OCI-LY7 (cell line): ENCODE data around the gene ZBTB47. TPM values are rescaled to one million over a fixed set of nuclear protein-coding genes. Genes with fewer than 3 reads are reported as not detected.

Experiments used
- BruUV-seq: library from RNA; stranded (reverse); fragments of 400-500 nt; replicated peaks from 2 replicates; lab custom pipeline; 2021; lab: Mats Ljungman, UMichigan
- CTCF ChIA-PET: fragments of 300-600 bp; sonication (Branson Sonifier 250); formaldehyde crosslinking; loops from one replicate; lab custom pipeline; 2022; ENCODE audit warnings: antibody characterized with exemption; ENCODE audit not compliant: unreplicated experiment; lab: Charles Lee
- POLR2A ChIA-PET: fragments of 300-600 bp; sonication (Branson Sonifier 250); formaldehyde crosslinking; loops from one replicate; lab custom pipeline; 2022; ENCODE audit warnings: antibody characterized with exemption; lab: Charles Lee
- DNase-seq: peaks from one replicate; pipeline ENCODE4 v3.0.0-alpha.2; 2015; ENCODE audit warnings: low spot score
- H2AFZ ChIP-seq: fragments of 200-600 bp; sonication (generic), shearing (Covaris generic); 2 replicates; pipeline ENCODE4 v1.6.1; 2014; ENCODE audit warnings: mild to moderate bottlenecking, antibody characterized with exemption, low read length, moderate library complexity
- H3K27ac ChIP-seq: fragments of 200-600 bp; sonication (generic); 2 replicates; pipeline ENCODE4 v1.5.1; 2014; ENCODE audit warnings: mixed run types, low read depth, mild to moderate bottlenecking, moderate library complexity, low read length, inconsistent platforms; ENCODE audit not compliant: poor library complexity, severe bottlenecking
- H3K36me3 ChIP-seq: fragments of 200-600 bp; sonication (generic); 2 replicates; pipeline ENCODE4 v1.6.1; 2014; ENCODE audit warnings: mild to moderate bottlenecking, antibody characterized with exemption, low read length, moderate library complexity, mixed read lengths; ENCODE audit not compliant: insufficient read depth
- H3K4me1 ChIP-seq: fragments of 200-600 bp; sonication (generic); 2 replicates; pipeline ENCODE4 v1.5.1; 2014; ENCODE audit warnings: mild to moderate bottlenecking, low read length; ENCODE audit not compliant: insufficient read depth, poor library complexity, severe bottlenecking
- H3K4me2 ChIP-seq: fragments of 200-600 bp; sonication (generic); 2 replicates; pipeline ENCODE4 v1.6.1; 2014; ENCODE audit warnings: mild to moderate bottlenecking, low read length
- H3K4me3 ChIP-seq: fragments of 200-600 bp; sonication (generic); 2 replicates; pipeline ENCODE4 v1.5.1; 2014; ENCODE audit warnings: mild to moderate bottlenecking, low read depth, low read length; ENCODE audit not compliant: poor library complexity, severe bottlenecking
- H3K79me2 ChIP-seq: fragments of 200-600 bp; sonication (generic); 2 replicates; pipeline ENCODE4 v1.6.1; 2016; ENCODE audit warnings: low read depth, mild to moderate bottlenecking, low read length, moderate library complexity, mixed read lengths; ENCODE audit not compliant: insufficient read depth
- H3K9me2 ChIP-seq: fragments of 200-600 bp; sonication (generic); 2 replicates; pipeline ENCODE4 v1.6.1; 2016; ENCODE audit warnings: mild to moderate bottlenecking, low read length, mixed read lengths; ENCODE audit not compliant: insufficient read depth
- H3K9me3 ChIP-seq: fragments of 200-600 bp; sonication (generic); 2 replicates; pipeline ENCODE4 v1.6.1; 2014; ENCODE audit warnings: mild to moderate bottlenecking, mixed run types, low read length, mixed read lengths
- H4K20me1 ChIP-seq: fragments of 200-600 bp; sonication (generic); 2 replicates; pipeline ENCODE4 v1.6.1; 2014; ENCODE audit warnings: mild to moderate bottlenecking, antibody characterized with exemption, low read length, moderate library complexity, mixed read lengths; ENCODE audit not compliant: insufficient read depth
- EZH2phosphoT487 ChIP-seq: fragments of 200-600 bp; sonication (generic); IDR thresholded peaks from 2 replicates; pipeline ENCODE4 v1.6.1; 2018; ENCODE audit warnings: low read depth, borderline replicate concordance, mild to moderate bottlenecking, mixed run types, antibody characterized with exemption, low read length, moderate library complexity, mixed read lengths
- intact Hi-C: fragments of 100-400 bp; cut with micrococcal nuclease; formaldehyde crosslinking; loops from one replicate; pipeline ENCODE4 v1.10.0; 2022; ENCODE audit not compliant: unreplicated experiment
- total RNA-seq, 2 experiments: library from RNA; depleted of rRNA in 1 of 2; stranded (reverse); fragments of >200 nt in 1 of 2; shearing (Covaris generic) in 1 of 2; gene quantifications; 2 replicates each; pipeline ENCODE4 v1.2.3, GENCODE V29; 2014 to 2022
- TF ChIP-seq, protein P1 (sequence below): fragments of 200-600 bp; sonication (generic); conservative IDR thresholded peaks from 2 replicates; pipeline ENCODE4 v1.5.1; 2014; ENCODE audit warnings: mild to moderate bottlenecking, antibody characterized with exemption, low read length, moderate library complexity, mixed read lengths

Gene ZBTB47
- total RNA-seq, 2 experiments from 2014 or later = 0.09 TPM; not detected in 1

GRCh38 chr3:42661593-42662022, 8.1 kb downstream of the ZBTB47 start:
- no peak overlapping the region for H2AFZ ChIP-seq
- no peaks in the 10 kb centered on the region for H4K20me1 ChIP-seq
- H3K4me1 ChIP-seq = no peaks in the 10 kb centered on the region
- TF ChIP-seq EZH2phosphoT487 = no peak
- TF ChIP-seq, protein P1, sequence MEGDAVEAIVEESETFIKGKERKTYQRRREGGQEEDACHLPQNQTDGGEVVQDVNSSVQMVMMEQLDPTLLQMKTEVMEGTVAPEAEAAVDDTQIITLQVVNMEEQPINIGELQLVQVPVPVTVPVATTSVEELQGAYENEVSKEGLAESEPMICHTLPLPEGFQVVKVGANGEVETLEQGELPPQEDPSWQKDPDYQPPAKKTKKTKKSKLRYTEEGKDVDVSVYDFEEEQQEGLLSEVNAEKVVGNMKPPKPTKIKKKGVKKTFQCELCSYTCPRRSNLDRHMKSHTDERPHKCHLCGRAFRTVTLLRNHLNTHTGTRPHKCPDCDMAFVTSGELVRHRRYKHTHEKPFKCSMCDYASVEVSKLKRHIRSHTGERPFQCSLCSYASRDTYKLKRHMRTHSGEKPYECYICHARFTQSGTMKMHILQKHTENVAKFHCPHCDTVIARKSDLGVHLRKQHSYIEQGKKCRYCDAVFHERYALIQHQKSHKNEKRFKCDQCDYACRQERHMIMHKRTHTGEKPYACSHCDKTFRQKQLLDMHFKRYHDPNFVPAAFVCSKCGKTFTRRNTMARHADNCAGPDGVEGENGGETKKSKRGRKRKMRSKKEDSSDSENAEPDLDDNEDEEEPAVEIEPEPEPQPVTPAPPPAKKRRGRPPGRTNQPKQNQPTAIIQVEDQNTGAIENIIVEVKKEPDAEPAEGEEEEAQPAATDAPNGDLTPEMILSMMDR = no peak
- no peak for DNase-seq
- no peak overlapping the region for H3K27ac ChIP-seq
- no TSS peak for BruUV-seq
- H3K9me2 ChIP-seq = no peaks in the 10 kb centered on the region
- CTCF ChIA-PET = no interaction called here
- H3K79me2 ChIP-seq = no peaks in the 10 kb centered on the region
- H3K9me3 ChIP-seq = no peaks in the 10 kb centered on the region
- H3K4me2 ChIP-seq = no peak overlapping the region
- no peaks in the 10 kb centered on the region for H3K36me3 ChIP-seq
- H3K4me3 ChIP-seq = no peak overlapping the region
- POLR2A ChIA-PET = interaction anchor here (1.2 kb wide), 1 partner anchor 9 kb away, joined by 3 read pairs; no protein-coding TSS in a partner anchor
- intact Hi-C loops = no loop called here

GRCh38 chr3:42662037-42662812, 8.7 kb downstream of the ZBTB47 start:
- H3K4me1 ChIP-seq = no peaks in the 10 kb centered on the region
- no peak for TF ChIP-seq EZH2phosphoT487
- TF ChIP-seq, protein P1 = no peak
- POLR2A ChIA-PET = no interaction called here

More at GRCh38 chr3:42662037-42662812, 8.7 kb downstream of the ZBTB47 start:
- Histone ChIP-seq H3K4me2 (no peak overlapping the region), H2AFZ (no peak overlapping the region), H3K36me3 (no peaks in the 10 kb centered on the region), H3K27ac (no peak overlapping the region), H3K9me3 (no peaks in the 10 kb centered on the region), H3K9me2 (no peaks in the 10 kb centered on the region), H4K20me1 (no peaks in the 10 kb centered on the region), H3K4me3 (no peak overlapping the region), H3K79me2 (no peaks in the 10 kb centered on the region)
- CTCF ChIA-PET = no interaction called here
- BruUV-seq = no TSS peak
- no peak for DNase-seq
- intact Hi-C loops = no loop called here
